ENCODE data around the gene ITIH3. TPM values are rescaled to one million over a fixed set of nuclear protein-coding genes. Genes with fewer than 3 reads are reported as not detected.

Gene ITIH3
- total and polyA plus RNA-seq, 10 of the 15 experiments (the other 5 are each of a cell fraction or from before 2014, with no cell fraction given) = 0.07 to 0.17 (median 0.15) TPM; not detected in 7

GRCh38 chr3:52836471-52836845, 41.9 kb downstream of the ITIH3 start:
- POLR2A ChIA-PET = no interaction called here
- SMC1A ChIA-PET (ENCODE audit: uncharacterized antibody, unreplicated experiment) = interaction anchor here (0.9 to 1.3 kb wide), 2 partner anchors 10 to 58 kb away, joined by 3 to 4 read pairs; no protein-coding TSS in a partner anchor
- Histone ChIP-seq H2AFZ (ENCODE audit: control insufficient read depth, low read depth, low read length) (no peak overlapping the region), H3K27ac (ENCODE audit: control insufficient read depth, insufficient read depth) (no peak overlapping the region), H4K20me1 (ENCODE audit: control insufficient read depth, insufficient read depth) (no peaks in the 10 kb centered on the region), H3K9me3 (replicated peaks; ENCODE audit: control insufficient read depth, insufficient read depth, low read length) (no peaks in the 10 kb centered on the region), H3K4me1 (ENCODE audit: control insufficient read depth, insufficient read depth, low read length) (no peaks in the 10 kb centered on the region; the same call in 1 of the 2 replicates), H3K4me2 (ENCODE audit: control insufficient read depth, insufficient read depth) (no peak overlapping the region), H3K27me3 (replicated peaks in 1 of 2; ENCODE audit: control insufficient read depth in 2 of 2, insufficient read depth in 2 of 2, low read length in 1 of 2) (no peaks in the 10 kb centered on the region), H3K36me3 (ENCODE audit: control insufficient read depth in 2 of 2, insufficient read depth in 2 of 2, low read length in 1 of 2) (peaks cover 1 to 5% of the 10 kb centered on the region in 2 experiments; a peak in 3 of 4 replicates), H3K4me3 (no peak overlapping the region), H3K9ac (ENCODE audit: control insufficient read depth, insufficient read depth, low read length) (no peak overlapping the region), H3K79me2 (ENCODE audit: control insufficient read depth, insufficient read depth, low read length) (no peaks in the 10 kb centered on the region)
- no peak for TF ChIP-seq KDM1A (IDR thresholded peaks at IDR 0.05; ENCODE audit: borderline replicate concordance)
- TF ChIP-seq ZBTB40 (IDR thresholded peaks at IDR 0.05; ENCODE audit: borderline replicate concordance) = peak; percentile 71
- no peak for TF ChIP-seq ZNF274 (IDR thresholded peaks at IDR 0.05; ENCODE audit: insufficient read depth, insufficient read length)
- no peak for TF ChIP-seq NFYB (IDR thresholded peaks at IDR 0.05; ENCODE audit: insufficient read depth, low read depth, low read length)
- TF ChIP-seq HDAC2 (IDR thresholded peaks at IDR 0.05) = no peak
- no peak for TF ChIP-seq POLR2AphosphoS2 (IDR thresholded peaks at IDR 0.05; ENCODE audit: low read depth, low read length)
- no peak for TF ChIP-seq ZNF687 (IDR thresholded peaks at IDR 0.05)
- no peak for TF ChIP-seq NR2C2 (IDR thresholded peaks at IDR 0.05; ENCODE audit: borderline replicate concordance, control insufficient read depth, insufficient read length, low read depth)
- peak; percentile 87 for TF ChIP-seq MEF2B (IDR thresholded peaks at IDR 0.05; ENCODE audit: partially characterized antibody, poor library complexity, severe bottlenecking)
- WGBS (ENCODE audit: insufficient coverage, insufficient replicate concordance, low lambda C conversion rate, missing lambda C conversion rate) = 75% methylated on average over 5 of the region's 5 CpGs
- intact Hi-C loops (cut with micrococcal nuclease; ENCODE audit: unreplicated experiment) = no loop called here
- RAD21 ChIA-PET (ENCODE audit: unreplicated experiment) = no interaction called here
- no peak for ATAC-seq
- in situ Hi-C loops (cut with MboI) = no loop called here
- FAIRE-seq = no peak
- CTCF ChIA-PET = interaction anchor here (1.2 kb wide), 1 partner anchor 15 kb away, joined by 3 read pairs; no protein-coding TSS in a partner anchor
- DNase-seq (ENCODE audit: low read depth, low spot score) = no peak
- no TSS peak for BruUV-seq (replicated peaks)
